Heart left ventricle (tissue), 13 donors: ENCODE data around the gene IRAK2.

Experiments used
- POLR2A ChIP-seq, 2 donors: fragments of 450-650 bp; IDR thresholded peaks; one replicate each; pipeline ENCODE4 v1.6.1; 2017; ENCODE audit warnings: antibody characterized with exemption in 2 of 2, mild to moderate bottlenecking in 2 of 2, moderate library complexity in 2 of 2
- TF ChIP-seq, protein P1 (sequence below), 12 donors: fragments of 200-600 bp; sonication (generic) in 4 of 12; IDR thresholded peaks; one replicate each; pipeline versions ENCODE4 v1.5.0 to v1.8.0; 2018 to 2022; ENCODE audit warnings: antibody characterized with exemption in 12 of 12, mild to moderate bottlenecking in 5 of 12
- donor health status: ischemic (EF 13 %, LVEDD 7.1; RV severe dilation, severe dysfunction).
- donor health status: DM: no; HTN: yes; CAD: no.
- donor health status: DM: no; HTN: no; CAD: no.
- donor health status: ischemic (EF 25% LVEDD 6.9; RV normal size, moderate dysfunction).
- donor health status: ischemic (EF 25% LVEDD 5.7; RV mildly dilated, moderate dysfunction).
- donor health status: ischemic (EF 35%, LVEDD 5.7; RV mildly dilated, moderate dysfunction).
- donor health status: nonischemic (EF 11% LVEDD 7.7; RV severe dilation, severe dysfunction).
- donor health status: DM: yes; HTN: yes; CAD: no.
- donor health status: PGD.
- donor health status: ischemic (EF 29% LVEDD 5.4; RV normal size, mild dysfunction).
- donor health status: nonischemic (EF 23%, LVEDD 6.1; RV moderate dilation, normal function).

DNA sequence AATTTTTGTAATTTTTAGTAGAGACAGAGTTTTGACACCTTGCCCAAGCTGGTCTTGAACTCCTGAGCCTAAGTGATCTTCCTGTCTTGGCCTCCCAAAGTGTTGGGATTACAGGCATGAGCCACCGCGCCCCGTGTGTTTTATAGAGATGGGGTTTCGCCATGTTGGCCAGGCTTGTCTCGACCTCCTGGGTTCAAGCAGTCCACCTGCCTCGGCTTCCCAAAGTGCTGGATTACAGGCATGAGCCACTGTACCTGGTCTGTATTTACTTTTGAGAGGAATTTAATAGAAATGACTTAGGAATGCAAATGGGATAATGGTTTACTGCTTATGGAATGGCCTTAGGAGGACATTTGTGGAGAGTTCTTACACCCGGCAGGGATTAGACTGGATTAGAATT is 94.3 kb downstream of the IRAK2 start:
- TF ChIP-seq, protein P1, sequence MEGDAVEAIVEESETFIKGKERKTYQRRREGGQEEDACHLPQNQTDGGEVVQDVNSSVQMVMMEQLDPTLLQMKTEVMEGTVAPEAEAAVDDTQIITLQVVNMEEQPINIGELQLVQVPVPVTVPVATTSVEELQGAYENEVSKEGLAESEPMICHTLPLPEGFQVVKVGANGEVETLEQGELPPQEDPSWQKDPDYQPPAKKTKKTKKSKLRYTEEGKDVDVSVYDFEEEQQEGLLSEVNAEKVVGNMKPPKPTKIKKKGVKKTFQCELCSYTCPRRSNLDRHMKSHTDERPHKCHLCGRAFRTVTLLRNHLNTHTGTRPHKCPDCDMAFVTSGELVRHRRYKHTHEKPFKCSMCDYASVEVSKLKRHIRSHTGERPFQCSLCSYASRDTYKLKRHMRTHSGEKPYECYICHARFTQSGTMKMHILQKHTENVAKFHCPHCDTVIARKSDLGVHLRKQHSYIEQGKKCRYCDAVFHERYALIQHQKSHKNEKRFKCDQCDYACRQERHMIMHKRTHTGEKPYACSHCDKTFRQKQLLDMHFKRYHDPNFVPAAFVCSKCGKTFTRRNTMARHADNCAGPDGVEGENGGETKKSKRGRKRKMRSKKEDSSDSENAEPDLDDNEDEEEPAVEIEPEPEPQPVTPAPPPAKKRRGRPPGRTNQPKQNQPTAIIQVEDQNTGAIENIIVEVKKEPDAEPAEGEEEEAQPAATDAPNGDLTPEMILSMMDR (IDR thresholded peaks at IDR 0.05) = no peak
- no peak for TF ChIP-seq POLR2A (IDR thresholded peaks at IDR 0.05)
